Glutamatergic neuron (in vitro differentiated cells): ENCODE results near the gene MAPK7. TPM values are rescaled to one million over a fixed set of nuclear protein-coding genes. Genes with fewer than 3 reads are reported as not detected.

Experiments used
- DNase-seq: peaks from one replicate; pipeline ENCODE4 v3.0.0; 2022
- H3K27ac Mint-ChIP-seq: one replicate; pipeline ENCODE4 v1.8.0; 2020; ENCODE audit warnings: mild to moderate bottlenecking, mixed read lengths, inconsistent platforms; ENCODE audit not compliant: unreplicated experiment
- H3K27me3 Mint-ChIP-seq: one replicate; pipeline ENCODE4 v1.8.0; 2020; ENCODE audit warnings: mild to moderate bottlenecking, moderate library complexity, mixed read lengths, inconsistent platforms; ENCODE audit not compliant: unreplicated experiment
- H3K36me3 Mint-ChIP-seq: one replicate; pipeline ENCODE4 v1.8.0; 2020; ENCODE audit warnings: mild to moderate bottlenecking, mixed read lengths, inconsistent platforms; ENCODE audit not compliant: unreplicated experiment
- H3K4me1 Mint-ChIP-seq: one replicate; pipeline ENCODE4 v1.8.0; 2020; ENCODE audit warnings: mild to moderate bottlenecking, low read depth, mixed read lengths, inconsistent platforms; ENCODE audit not compliant: unreplicated experiment
- H3K4me3 Mint-ChIP-seq: one replicate; pipeline ENCODE4 v1.8.0; 2020; ENCODE audit warnings: mild to moderate bottlenecking, mixed read lengths, inconsistent platforms; ENCODE audit not compliant: unreplicated experiment
- H3K9me3 Mint-ChIP-seq: one replicate; pipeline ENCODE4 v1.8.0; 2020; ENCODE audit warnings: mild to moderate bottlenecking, moderate library complexity, mixed read lengths, inconsistent platforms; ENCODE audit not compliant: unreplicated experiment
- CTCF ChIP-seq: fragments of 200-600 bp; sonication (generic); IDR thresholded peaks from one replicate; pipeline ENCODE4 v1.5.0; 2021; ENCODE audit not compliant: partially characterized antibody, unreplicated experiment
- total RNA-seq: library from RNA; stranded (reverse); fragmentation: NEBNext Ultra II Directional; extraction: Animal tissue kit (Norgen Biotek cat#: 25700); gene quantifications from one replicate; pipeline ENCODE4 v1.2.1, GENCODE V29; 2021; ENCODE audit not compliant: unreplicated experiment

The MAPK7 gene
- total RNA-seq, 1 donor from 2014 or later, result 70.6 TPM

- Mint-ChIP-seq H3K9me3 (peaks cover 2% of the 10 kb centered on the region), H3K27me3 (peaks cover 2% of the 10 kb centered on the region), H3K36me3 (no peaks in the 10 kb centered on the region), H3K4me3 (no peak overlapping the region), H3K4me1 (peaks cover 12% of the 10 kb centered on the region), H3K27ac (no peak overlapping the region)
- no peak for DNase-seq
- TF ChIP-seq CTCF, result no peak
Observed at GRCh38 chr17:19405114-19405513, 26.8 kb downstream of the MAPK7 start.

GRCh38 chr17:19407601-19408345, 29.5 kb downstream of the MAPK7 start:
- Mint-ChIP-seq H3K4me1 (peaks cover 19% of the 10 kb centered on the region), H3K27ac (no peak overlapping the region), H3K36me3 (no peaks in the 10 kb centered on the region), H3K9me3 (peaks cover 2% of the 10 kb centered on the region), H3K4me3 (no peak overlapping the region), H3K27me3 (peaks cover 7% of the 10 kb centered on the region)
- TF ChIP-seq CTCF, result no peak
- DNase-seq, result no peak

GRCh38 chr17:19408346-19408710, 30.0 kb downstream of the MAPK7 start:
- H3K27ac Mint-ChIP-seq, result no peak overlapping the region
- peaks cover 7% of the 10 kb centered on the region for H3K27me3 Mint-ChIP-seq
- peaks cover 19% of the 10 kb centered on the region for H3K4me1 Mint-ChIP-seq
- no peaks in the 10 kb centered on the region for H3K36me3 Mint-ChIP-seq
- no peak overlapping the region for H3K4me3 Mint-ChIP-seq
- DNase-seq, result no peak
- peaks cover 2% of the 10 kb centered on the region for H3K9me3 Mint-ChIP-seq
- no peak for TF ChIP-seq CTCF

GRCh38 chr17:19409066-19409465, 30.8 kb downstream of the MAPK7 start:
- Mint-ChIP-seq H3K36me3 (no peaks in the 10 kb centered on the region), H3K27me3 (peaks cover 7% of the 10 kb centered on the region), H3K4me3 (no peak overlapping the region), H3K9me3 (peaks cover 2% of the 10 kb centered on the region), H3K4me1 (peaks cover 19% of the 10 kb centered on the region), H3K27ac (no peak overlapping the region)
- no peak for DNase-seq
- TF ChIP-seq CTCF, result no peak

GRCh38 chr17:19409509-19409908, 31.2 kb downstream of the MAPK7 start:
- no peak for TF ChIP-seq CTCF
- no peak overlapping the region for H3K27ac Mint-ChIP-seq
- H3K9me3 Mint-ChIP-seq, result no peaks in the 10 kb centered on the region
- H3K4me1 Mint-ChIP-seq, result peaks cover 19% of the 10 kb centered on the region
- no peaks in the 10 kb centered on the region for H3K36me3 Mint-ChIP-seq
- peaks cover 7% of the 10 kb centered on the region for H3K27me3 Mint-ChIP-seq
- no peak overlapping the region for H3K4me3 Mint-ChIP-seq
- no peak for DNase-seq
